Measurements from ENCODE around the gene ZFYVE27. TPM values are rescaled to one million over a fixed set of nuclear protein-coding genes. Genes with fewer than 3 reads are reported as not detected.

ZFYVE27 gene
- total and polyA plus RNA-seq, 4 donors = 21.1 to 33.9 (median 26.8) TPM

DNA sequence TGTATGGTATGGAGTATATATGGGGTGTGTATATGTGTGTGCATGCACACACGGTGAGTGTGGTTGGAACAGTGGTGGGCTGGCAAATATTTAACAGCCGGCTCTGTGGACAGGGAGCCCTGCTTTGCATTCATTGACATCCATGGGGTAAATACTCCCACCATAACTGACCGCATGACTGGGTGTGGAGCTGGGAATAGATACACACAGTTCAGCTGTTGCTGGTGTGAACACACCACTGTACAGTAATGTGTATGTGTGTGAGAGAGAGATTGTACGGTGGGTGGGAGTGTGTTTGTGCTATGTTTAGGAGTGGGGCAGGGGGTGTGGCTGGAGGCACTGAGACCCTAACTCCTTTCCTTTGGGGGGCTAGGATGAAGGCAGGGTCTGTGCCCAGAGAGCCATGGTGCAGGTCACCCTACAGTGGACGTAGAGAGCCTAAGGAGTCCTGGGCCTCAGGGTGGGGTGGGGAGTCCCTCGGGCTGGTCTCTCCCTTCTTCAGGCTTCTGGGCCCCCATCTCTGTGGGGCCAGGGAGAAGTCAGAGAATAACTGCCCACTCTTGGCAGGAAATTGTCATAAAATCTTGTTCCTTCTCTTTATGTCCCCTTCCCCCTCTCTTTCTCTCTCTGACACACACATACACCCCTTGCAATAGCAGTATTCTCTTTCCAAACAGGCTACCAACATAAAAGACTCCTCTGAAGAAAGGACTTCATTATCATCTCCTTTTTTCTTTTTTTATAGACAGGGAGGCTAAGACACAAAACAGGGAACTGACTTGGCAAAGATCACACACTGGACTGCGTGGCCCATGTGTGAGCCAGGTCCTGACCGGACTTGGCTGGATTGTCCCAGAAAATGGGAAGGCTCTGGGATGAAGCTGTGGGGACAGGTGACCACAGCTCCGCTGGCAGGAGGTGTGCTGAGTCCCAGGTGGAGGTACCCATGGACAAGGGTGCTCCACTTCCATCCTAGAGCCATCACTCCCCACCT lies 31.7 kb downstream of the ZFYVE27 start:
- no peak overlapping the region for H3K9ac ChIP-seq (ENCODE audit: insufficient read depth in 1 of 2, low read length in 2 of 2)
- ATAC-seq (ENCODE audit: insufficient read depth, low FRiP score) = no peak
- H3K27ac ChIP-seq (ENCODE audit: low read depth in 1 of 2, low read length in 1 of 2) = no peak overlapping the region
- peaks cover 0 to 2% (median 0%) of the 10 kb centered on the region in 4 donors for H3K36me3 ChIP-seq (ENCODE audit: control insufficient read depth in 4 of 4, insufficient read depth in 4 of 4, low read length in 4 of 4)
- H3K27me3 ChIP-seq (ENCODE audit: control insufficient read depth in 3 of 3, insufficient read depth in 3 of 3, low read length in 2 of 3) = peaks cover 14 to 35% (median 29%) of the 10 kb centered on the region in 3 donors
- no peak overlapping the region for H3K4me3 ChIP-seq
- peaks cover 0 to 5% (median 0%) of the 10 kb centered on the region in 5 donors for H3K4me1 ChIP-seq (ENCODE audit: control insufficient read depth in 5 of 5, insufficient read depth in 5 of 5, low read length in 5 of 5)
- 84 to 85% methylated on average over 9 of the region's 9 CpGs for WGBS, 2 donors
- TF ChIP-seq CTCF (IDR thresholded peaks at IDR 0.05; ENCODE audit: control extremely low read depth, extremely low read depth) = no peak
- DNase-seq = no peak
- no peaks in the 10 kb centered on the region for H3K9me3 ChIP-seq (ENCODE audit: control insufficient read depth in 4 of 4, insufficient read depth in 3 of 4, low read length in 3 of 4)

GRCh38 chr10:97770255-97770654 lies 33.3 kb downstream of the ZFYVE27 start:
- Histone ChIP-seq H3K9ac (ENCODE audit: insufficient read depth in 1 of 2, low read length in 2 of 2) (no peak overlapping the region), H3K9me3 (ENCODE audit: control insufficient read depth in 4 of 4, insufficient read depth in 3 of 4, low read length in 3 of 4) (no peaks in the 10 kb centered on the region), H3K4me1 (ENCODE audit: control insufficient read depth in 5 of 5, insufficient read depth in 5 of 5, low read length in 5 of 5) (peaks cover 0 to 5% (median 0%) of the 10 kb centered on the region in 5 donors), H3K4me3 (no peak overlapping the region), H3K36me3 (ENCODE audit: control insufficient read depth in 4 of 4, insufficient read depth in 4 of 4, low read length in 4 of 4) (no peaks in the 10 kb centered on the region), H3K27ac (ENCODE audit: low read depth in 1 of 2, low read length in 1 of 2) (no peak overlapping the region), H3K27me3 (ENCODE audit: control insufficient read depth in 3 of 3, insufficient read depth in 3 of 3, low read length in 2 of 3) (peaks cover 14 to 37% (median 29%) of the 10 kb centered on the region in 3 donors)
- WGBS, 2 donors = 34 to 57% methylated on average over 5 of the region's 5 CpGs
- no peak for ATAC-seq (ENCODE audit: insufficient read depth, low FRiP score)
- no peak for TF ChIP-seq CTCF (IDR thresholded peaks at IDR 0.05; ENCODE audit: control extremely low read depth, extremely low read depth)
- no peak for DNase-seq

DNA sequence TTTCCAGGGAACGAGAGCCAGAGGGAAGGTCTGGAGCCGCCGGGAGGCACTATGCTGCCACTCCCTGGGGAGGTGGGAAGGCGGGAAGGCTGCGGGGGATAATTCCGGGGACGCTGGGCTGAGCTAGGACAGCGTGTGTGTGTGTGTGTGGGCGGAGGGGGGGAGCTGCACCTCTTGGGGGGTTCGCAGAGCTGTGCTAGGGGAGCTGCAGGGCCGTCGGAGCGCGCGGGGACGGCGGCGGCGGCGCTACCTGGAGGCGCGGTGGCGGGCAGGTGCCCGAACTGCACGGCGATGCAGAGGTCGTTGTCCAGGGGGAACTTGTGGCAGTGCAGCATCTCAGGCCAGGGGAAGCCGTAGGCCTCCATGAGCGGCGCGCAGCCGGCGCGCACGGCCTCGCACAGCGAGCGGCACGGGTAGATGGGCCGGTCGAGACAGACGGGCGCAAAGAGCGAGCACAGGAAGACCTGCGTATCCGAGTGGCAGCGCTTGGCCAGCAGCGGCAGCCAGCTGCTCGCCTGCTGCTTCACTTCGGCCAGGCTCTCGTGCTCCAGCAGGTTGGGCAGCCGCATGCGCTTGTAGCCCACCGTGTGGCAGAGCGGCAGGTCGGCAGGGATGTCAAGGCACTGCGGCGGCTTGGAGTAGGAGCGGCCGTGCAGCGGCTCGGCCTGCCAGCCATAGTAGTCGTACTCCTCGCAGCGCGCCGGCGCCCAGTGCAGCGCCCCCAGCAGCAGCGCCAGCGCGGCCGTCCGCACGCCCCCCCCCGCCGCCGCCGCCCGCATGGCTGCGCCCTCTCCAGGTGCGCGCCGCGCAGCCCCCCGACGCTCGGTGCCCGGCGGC lies 34.3 kb downstream of the ZFYVE27 start:
- no peaks in the 10 kb centered on the region for H3K36me3 ChIP-seq (ENCODE audit: control insufficient read depth in 4 of 4, insufficient read depth in 4 of 4, low read length in 4 of 4)
- no peak overlapping the region for H3K9ac ChIP-seq (ENCODE audit: insufficient read depth in 1 of 2, low read length in 2 of 2)
- peaks cover 14 to 37% (median 29%) of the 10 kb centered on the region in 3 donors for H3K27me3 ChIP-seq (ENCODE audit: control insufficient read depth in 3 of 3, insufficient read depth in 3 of 3, low read length in 2 of 3)
- no peak for DNase-seq
- no peak overlapping the region for H3K27ac ChIP-seq (ENCODE audit: low read depth in 1 of 2, low read length in 1 of 2)
- H3K4me3 ChIP-seq = no peak overlapping the region
- TF ChIP-seq CTCF (IDR thresholded peaks at IDR 0.05; ENCODE audit: control extremely low read depth, extremely low read depth) = no peak
- H3K4me1 ChIP-seq (ENCODE audit: control insufficient read depth in 5 of 5, insufficient read depth in 5 of 5, low read length in 5 of 5) = peaks cover 0 to 5% (median 0%) of the 10 kb centered on the region in 5 donors
- 1 to 3% methylated on average over 75 to 90 of the region's 90 CpGs for WGBS, 2 donors
- ATAC-seq (ENCODE audit: insufficient read depth, low FRiP score) = no peak
- H3K9me3 ChIP-seq (ENCODE audit: control insufficient read depth in 4 of 4, insufficient read depth in 3 of 4, low read length in 3 of 4) = no peaks in the 10 kb centered on the region
